Measurements from ENCODE around the gene CIT.

DNA sequence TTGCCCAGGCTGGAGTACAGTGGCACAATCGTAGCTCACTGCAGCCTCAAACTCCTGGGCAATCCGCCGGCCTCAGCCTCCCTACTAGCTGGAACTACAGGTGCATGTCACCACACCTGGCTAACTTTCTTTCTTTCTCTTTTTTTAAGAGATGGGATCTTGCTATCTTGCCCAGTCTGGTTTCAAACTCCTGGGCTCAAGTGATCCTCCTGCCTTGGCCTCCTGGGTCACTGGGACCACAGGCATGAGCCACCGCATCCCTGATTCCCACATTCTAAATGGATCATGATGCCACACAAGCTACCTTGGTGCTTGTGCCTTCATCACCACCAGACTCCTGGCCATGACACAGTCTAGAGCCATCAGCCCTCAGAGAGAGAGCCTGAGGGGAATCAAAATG, 165.4 kb downstream of the CIT start:
- no peak for TF ChIP-seq CTCF (IDR thresholded peaks at IDR 0.05)
- TF ChIP-seq POLR2A (IDR thresholded peaks at IDR 0.05), result no peak

Measured in Peyer's patch (tissue), 4 donors.